ENCODE results near the gene NUP62.

- TF ChIP-seq GATA2 (IDR thresholded peaks at IDR 0.05; ENCODE audit: low read depth, low read length) = 0 out of 2 replicates have a peak, but pooled peaks have one; percentile 39
- no peak for TF ChIP-seq GATA3 (IDR thresholded peaks at IDR 0.05; ENCODE audit: low read depth, low read length)
Measured at GRCh38 chr19:49876422-49877019, 52.8 kb downstream of the NUP62 start.
